Measurements from ENCODE around the gene BMAL1. TPM values are rescaled to one million over a fixed set of nuclear protein-coding genes. Genes with fewer than 3 reads are reported as not detected.

Gene BMAL1
- total RNA-seq, 4 donors from 2014 or later = 41.2 to 97.5 (median 50.7) TPM

GRCh38 chr11:13260201-13260962, 17.2 kb upstream of the BMAL1 start:
- Histone ChIP-seq H3K27ac (peak overlapping the region; percentile 90 to 95 (median 90)), H3K4me3 (replicated peaks in 1 of 3) (no peak overlapping the region), H3K9me3 (no peaks in the 10 kb centered on the region), H3K36me3 (no peaks in the 10 kb centered on the region), H3K27me3 (no peaks in the 10 kb centered on the region), H3K4me1 (peaks cover 46 to 69% of the 10 kb centered on the region in 2 donors)
- 68 to 79% methylated on average over 7 of the region's 7 CpGs for WGBS, 2 donors
- DNase-seq = peak; percentile 26 to 58
- TF ChIP-seq, protein P1, sequence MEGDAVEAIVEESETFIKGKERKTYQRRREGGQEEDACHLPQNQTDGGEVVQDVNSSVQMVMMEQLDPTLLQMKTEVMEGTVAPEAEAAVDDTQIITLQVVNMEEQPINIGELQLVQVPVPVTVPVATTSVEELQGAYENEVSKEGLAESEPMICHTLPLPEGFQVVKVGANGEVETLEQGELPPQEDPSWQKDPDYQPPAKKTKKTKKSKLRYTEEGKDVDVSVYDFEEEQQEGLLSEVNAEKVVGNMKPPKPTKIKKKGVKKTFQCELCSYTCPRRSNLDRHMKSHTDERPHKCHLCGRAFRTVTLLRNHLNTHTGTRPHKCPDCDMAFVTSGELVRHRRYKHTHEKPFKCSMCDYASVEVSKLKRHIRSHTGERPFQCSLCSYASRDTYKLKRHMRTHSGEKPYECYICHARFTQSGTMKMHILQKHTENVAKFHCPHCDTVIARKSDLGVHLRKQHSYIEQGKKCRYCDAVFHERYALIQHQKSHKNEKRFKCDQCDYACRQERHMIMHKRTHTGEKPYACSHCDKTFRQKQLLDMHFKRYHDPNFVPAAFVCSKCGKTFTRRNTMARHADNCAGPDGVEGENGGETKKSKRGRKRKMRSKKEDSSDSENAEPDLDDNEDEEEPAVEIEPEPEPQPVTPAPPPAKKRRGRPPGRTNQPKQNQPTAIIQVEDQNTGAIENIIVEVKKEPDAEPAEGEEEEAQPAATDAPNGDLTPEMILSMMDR (IDR thresholded peaks at IDR 0.05) = no peak
- no peak for TF ChIP-seq POLR2A (IDR thresholded peaks at IDR 0.05)
- intact Hi-C loops (cut with DNase I) = no loop called here

GRCh38 chr11:13260963-13261588, 16.5 kb upstream of the BMAL1 start:
- no peak overlapping the region for H3K4me3 ChIP-seq (replicated peaks in 1 of 3)
- intact Hi-C loops (cut with DNase I) = no loop called here
- WGBS, 2 donors = 70 to 75% methylated on average over 16 of the region's 16 CpGs
- no peaks in the 10 kb centered on the region for H3K9me3 ChIP-seq
- H3K27ac ChIP-seq = peak overlapping the region; percentile 90 to 95 (median 90)
- H3K27me3 ChIP-seq = no peaks in the 10 kb centered on the region
- H3K4me1 ChIP-seq = peaks cover 46 to 69% of the 10 kb centered on the region in 2 donors
- peak; percentile 6 to 11 for DNase-seq
- no peaks in the 10 kb centered on the region for H3K36me3 ChIP-seq
- TF ChIP-seq POLR2A (IDR thresholded peaks at IDR 0.05) = no peak
- TF ChIP-seq, protein P1 (IDR thresholded peaks at IDR 0.05) = no peak

DNA sequence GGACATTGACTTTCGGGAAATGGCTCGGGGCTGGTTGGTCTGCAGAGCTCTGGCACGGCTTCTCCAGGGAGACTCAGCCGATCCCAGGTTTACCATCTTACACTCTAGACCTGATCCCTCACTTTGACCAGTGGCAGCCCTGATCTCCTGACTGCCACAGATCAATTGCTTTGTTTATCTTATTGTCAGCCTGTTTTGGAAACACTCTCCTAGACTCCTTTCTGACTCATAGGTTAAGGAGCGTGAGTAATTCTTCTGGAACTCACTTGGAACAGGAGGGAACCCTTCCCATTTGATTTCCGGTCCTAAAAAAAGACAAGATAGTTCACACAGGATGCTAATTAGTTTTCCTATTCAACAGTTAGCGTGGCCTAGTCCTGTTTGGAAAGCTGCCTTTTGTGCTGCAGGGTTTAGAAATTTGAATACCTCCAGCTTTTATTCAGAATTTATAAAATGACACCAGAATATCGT, 16.0 kb upstream of the BMAL1 start:
- DNase-seq = peak; percentile 43 to 62
- H3K4me3 ChIP-seq (replicated peaks in 1 of 3) = no peak overlapping the region
- H3K4me1 ChIP-seq = peaks cover 46 to 71% of the 10 kb centered on the region in 2 donors
- 35 to 40% methylated on average over 8 of the region's 8 CpGs for WGBS, 2 donors
- peak overlapping the region; percentile 90 to 95 (median 90) for H3K27ac ChIP-seq
- no peaks in the 10 kb centered on the region for H3K36me3 ChIP-seq
- H3K9me3 ChIP-seq = no peaks in the 10 kb centered on the region
- TF ChIP-seq, protein P1 (IDR thresholded peaks at IDR 0.05) = no peak
- peak in 1 of 2 donors; percentile 54 for TF ChIP-seq POLR2A (IDR thresholded peaks at IDR 0.05)
- intact Hi-C loops (cut with DNase I) = no loop called here
- H3K27me3 ChIP-seq = no peaks in the 10 kb centered on the region

GRCh38 chr11:13262096-13262495, 15.5 kb upstream of the BMAL1 start:
- H3K27ac ChIP-seq = peak overlapping the region; percentile 90 to 95 (median 90)
- H3K4me1 ChIP-seq = peaks cover 46 to 76% of the 10 kb centered on the region in 2 donors
- no peaks in the 10 kb centered on the region for H3K36me3 ChIP-seq
- H3K27me3 ChIP-seq = no peaks in the 10 kb centered on the region
- no peaks in the 10 kb centered on the region for H3K9me3 ChIP-seq
- intact Hi-C loops (cut with DNase I) = no loop called here
- 50 to 67% methylated on average over 3 of the region's 3 CpGs for WGBS, 2 donors
- TF ChIP-seq POLR2A (IDR thresholded peaks at IDR 0.05) = no peak
- TF ChIP-seq, protein P1 (IDR thresholded peaks at IDR 0.05) = no peak
- no peak for DNase-seq
- H3K4me3 ChIP-seq (replicated peaks in 1 of 3) = no peak overlapping the region

DNA sequence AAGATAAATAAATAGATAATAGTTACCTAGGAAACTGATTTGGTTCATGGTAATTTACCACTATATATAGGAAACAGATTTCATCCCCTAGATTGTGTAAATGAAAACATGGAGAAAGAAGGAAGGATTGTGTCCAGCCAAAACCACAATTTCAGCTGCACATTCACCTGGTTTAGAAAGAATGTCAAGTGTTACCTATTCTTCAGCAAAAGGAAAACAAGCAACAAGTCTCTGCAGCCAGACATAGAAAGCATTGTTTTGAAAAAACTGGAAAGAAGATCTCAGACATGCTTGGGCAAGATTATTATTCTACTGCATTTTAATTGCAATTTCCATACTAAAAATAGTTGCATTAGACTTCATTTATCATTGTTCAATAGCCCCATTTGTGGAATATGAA, 8.8 kb upstream of the BMAL1 start:
- TF ChIP-seq, protein P1 (IDR thresholded peaks at IDR 0.05) = no peak
- intact Hi-C loops (cut with DNase I) = no loop called here
- no peaks in the 10 kb centered on the region for H3K36me3 ChIP-seq
- H3K9me3 ChIP-seq = no peaks in the 10 kb centered on the region
- H3K27me3 ChIP-seq = no peaks in the 10 kb centered on the region
- no peak for DNase-seq
- H3K27ac ChIP-seq = peak overlapping the region; percentile 51 to 98 (median 93)
- H3K4me3 ChIP-seq (replicated peaks in 1 of 3) = no peak overlapping the region
- peaks cover 27 to 49% of the 10 kb centered on the region in 2 donors for H3K4me1 ChIP-seq

All from thyroid gland (tissue), 4 donors.